ENCODE results near the gene STX8.

DNA sequence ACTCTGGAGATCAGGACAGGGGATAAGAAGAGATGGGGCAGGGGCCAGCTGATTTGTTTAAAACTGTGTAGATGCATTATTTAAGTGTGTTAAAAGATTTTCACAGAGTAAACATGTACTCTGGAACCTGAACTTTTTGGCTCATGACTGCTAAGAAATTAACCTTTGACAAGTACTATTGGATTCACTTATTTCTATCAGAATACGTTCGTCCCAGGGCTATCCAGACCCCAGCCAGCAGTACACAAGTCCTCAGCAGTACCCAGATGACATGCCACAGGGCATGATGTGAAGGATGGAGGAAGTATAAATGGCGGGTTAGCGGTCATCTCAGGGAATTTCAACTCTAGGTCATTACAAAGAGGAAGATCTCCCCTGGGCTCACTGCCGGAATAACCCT lies 253.7 kb downstream of the STX8 start:
- peak; percentile 65 for TF ChIP-seq FOXA2 (IDR thresholded peaks at IDR 0.05)
- TF ChIP-seq GABPA (IDR thresholded peaks at IDR 0.05 in 1 of 2, conservative IDR thresholded peaks at IDR 0.05 in 1 of 2) = no peak
- TF ChIP-seq, protein P1, sequence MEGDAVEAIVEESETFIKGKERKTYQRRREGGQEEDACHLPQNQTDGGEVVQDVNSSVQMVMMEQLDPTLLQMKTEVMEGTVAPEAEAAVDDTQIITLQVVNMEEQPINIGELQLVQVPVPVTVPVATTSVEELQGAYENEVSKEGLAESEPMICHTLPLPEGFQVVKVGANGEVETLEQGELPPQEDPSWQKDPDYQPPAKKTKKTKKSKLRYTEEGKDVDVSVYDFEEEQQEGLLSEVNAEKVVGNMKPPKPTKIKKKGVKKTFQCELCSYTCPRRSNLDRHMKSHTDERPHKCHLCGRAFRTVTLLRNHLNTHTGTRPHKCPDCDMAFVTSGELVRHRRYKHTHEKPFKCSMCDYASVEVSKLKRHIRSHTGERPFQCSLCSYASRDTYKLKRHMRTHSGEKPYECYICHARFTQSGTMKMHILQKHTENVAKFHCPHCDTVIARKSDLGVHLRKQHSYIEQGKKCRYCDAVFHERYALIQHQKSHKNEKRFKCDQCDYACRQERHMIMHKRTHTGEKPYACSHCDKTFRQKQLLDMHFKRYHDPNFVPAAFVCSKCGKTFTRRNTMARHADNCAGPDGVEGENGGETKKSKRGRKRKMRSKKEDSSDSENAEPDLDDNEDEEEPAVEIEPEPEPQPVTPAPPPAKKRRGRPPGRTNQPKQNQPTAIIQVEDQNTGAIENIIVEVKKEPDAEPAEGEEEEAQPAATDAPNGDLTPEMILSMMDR (IDR thresholded peaks at IDR 0.05; ENCODE audit: low read depth, low read length, missing input control) = no peak
- no peak for TF ChIP-seq TAF1 (conservative IDR thresholded peaks at IDR 0.05)
- TF ChIP-seq RAD21 (IDR thresholded peaks at IDR 0.05) = peak in 1 of 2 donors; percentile 18
- peak; percentile 20 for TF ChIP-seq YY1 (IDR thresholded peaks at IDR 0.05)
- TF ChIP-seq, protein P2, sequence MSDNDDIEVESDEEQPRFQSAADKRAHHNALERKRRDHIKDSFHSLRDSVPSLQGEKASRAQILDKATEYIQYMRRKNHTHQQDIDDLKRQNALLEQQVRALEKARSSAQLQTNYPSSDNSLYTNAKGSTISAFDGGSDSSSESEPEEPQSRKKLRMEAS (IDR thresholded peaks at IDR 0.05) = no peak
- TF ChIP-seq, protein P3, sequence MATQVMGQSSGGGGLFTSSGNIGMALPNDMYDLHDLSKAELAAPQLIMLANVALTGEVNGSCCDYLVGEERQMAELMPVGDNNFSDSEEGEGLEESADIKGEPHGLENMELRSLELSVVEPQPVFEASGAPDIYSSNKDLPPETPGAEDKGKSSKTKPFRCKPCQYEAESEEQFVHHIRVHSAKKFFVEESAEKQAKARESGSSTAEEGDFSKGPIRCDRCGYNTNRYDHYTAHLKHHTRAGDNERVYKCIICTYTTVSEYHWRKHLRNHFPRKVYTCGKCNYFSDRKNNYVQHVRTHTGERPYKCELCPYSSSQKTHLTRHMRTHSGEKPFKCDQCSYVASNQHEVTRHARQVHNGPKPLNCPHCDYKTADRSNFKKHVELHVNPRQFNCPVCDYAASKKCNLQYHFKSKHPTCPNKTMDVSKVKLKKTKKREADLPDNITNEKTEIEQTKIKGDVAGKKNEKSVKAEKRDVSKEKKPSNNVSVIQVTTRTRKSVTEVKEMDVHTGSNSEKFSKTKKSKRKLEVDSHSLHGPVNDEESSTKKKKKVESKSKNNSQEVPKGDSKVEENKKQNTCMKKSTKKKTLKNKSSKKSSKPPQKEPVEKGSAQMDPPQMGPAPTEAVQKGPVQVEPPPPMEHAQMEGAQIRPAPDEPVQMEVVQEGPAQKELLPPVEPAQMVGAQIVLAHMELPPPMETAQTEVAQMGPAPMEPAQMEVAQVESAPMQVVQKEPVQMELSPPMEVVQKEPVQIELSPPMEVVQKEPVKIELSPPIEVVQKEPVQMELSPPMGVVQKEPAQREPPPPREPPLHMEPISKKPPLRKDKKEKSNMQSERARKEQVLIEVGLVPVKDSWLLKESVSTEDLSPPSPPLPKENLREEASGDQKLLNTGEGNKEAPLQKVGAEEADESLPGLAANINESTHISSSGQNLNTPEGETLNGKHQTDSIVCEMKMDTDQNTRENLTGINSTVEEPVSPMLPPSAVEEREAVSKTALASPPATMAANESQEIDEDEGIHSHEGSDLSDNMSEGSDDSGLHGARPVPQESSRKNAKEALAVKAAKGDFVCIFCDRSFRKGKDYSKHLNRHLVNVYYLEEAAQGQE (IDR thresholded peaks at IDR 0.05) = no peak
- TF ChIP-seq RXRA (IDR thresholded peaks at IDR 0.05) = peak; percentile 18 to 51

Measured in liver (tissue), 3 donors.